GM18505 (cell line): ENCODE measurements around the gene ANKRD36.
"Not testable (repeated sequence)": the region's sequence is repeated elsewhere in the genome, so short reads cannot be mapped to it uniquely, and the experiment has no call there.

Source experiments
- ATAC-seq: cut with Tn5 transposase; IDR thresholded peaks from one replicate; pipeline ENCODE4 v1.9.1; 2021; ENCODE audit not compliant: unreplicated experiment
- POLR2A ChIP-seq: IDR thresholded peaks from 4 replicates; pipeline ENCODE4 v1.6.1; 2011; ENCODE audit warnings: borderline replicate concordance; ENCODE audit not compliant: insufficient read depth, insufficient read length; ENCODE audit errors: extremely low read depth

The ANKRD36 gene

DNA sequence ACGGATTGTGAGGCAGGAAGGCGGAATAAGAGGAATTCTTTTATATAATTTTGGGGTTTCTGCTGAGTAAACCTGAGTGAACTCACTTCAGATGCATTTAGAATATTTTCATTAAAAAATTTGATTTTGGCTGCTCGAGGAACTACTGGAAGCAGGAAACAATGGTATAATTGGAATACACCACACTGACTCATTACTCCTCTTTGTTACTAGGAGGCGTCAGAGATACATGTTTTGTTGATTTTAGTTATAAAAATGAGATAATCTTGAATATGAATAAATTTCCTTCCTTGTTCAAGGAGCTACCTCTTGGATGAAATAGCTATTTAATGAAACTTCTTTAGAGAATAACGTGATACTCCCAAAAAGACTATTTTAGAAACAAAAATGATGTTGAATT lies 97.4 kb downstream of the ANKRD36 start:
- no peak for TF ChIP-seq POLR2A
- ATAC-seq, result no peak

DNA sequence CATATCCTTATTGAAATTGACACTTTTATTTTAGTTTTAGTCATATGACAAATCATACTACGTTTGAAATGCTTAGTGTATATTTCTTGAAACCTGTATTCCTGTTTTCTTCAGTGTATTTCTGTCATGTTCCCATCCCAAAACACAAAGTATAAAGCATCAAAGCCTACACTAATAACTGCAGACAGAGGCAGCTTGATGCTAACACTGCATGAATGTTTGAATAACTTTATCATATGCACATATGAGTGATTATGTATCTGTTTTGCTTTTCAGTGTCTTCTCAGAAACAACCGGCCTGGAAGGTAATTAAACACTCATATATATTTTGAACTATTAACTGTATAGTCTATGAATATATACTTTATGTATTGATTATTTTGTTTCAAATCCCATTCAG lies 102.1 kb downstream of the ANKRD36 start:
- not testable (repeated sequence) for ATAC-seq

DNA sequence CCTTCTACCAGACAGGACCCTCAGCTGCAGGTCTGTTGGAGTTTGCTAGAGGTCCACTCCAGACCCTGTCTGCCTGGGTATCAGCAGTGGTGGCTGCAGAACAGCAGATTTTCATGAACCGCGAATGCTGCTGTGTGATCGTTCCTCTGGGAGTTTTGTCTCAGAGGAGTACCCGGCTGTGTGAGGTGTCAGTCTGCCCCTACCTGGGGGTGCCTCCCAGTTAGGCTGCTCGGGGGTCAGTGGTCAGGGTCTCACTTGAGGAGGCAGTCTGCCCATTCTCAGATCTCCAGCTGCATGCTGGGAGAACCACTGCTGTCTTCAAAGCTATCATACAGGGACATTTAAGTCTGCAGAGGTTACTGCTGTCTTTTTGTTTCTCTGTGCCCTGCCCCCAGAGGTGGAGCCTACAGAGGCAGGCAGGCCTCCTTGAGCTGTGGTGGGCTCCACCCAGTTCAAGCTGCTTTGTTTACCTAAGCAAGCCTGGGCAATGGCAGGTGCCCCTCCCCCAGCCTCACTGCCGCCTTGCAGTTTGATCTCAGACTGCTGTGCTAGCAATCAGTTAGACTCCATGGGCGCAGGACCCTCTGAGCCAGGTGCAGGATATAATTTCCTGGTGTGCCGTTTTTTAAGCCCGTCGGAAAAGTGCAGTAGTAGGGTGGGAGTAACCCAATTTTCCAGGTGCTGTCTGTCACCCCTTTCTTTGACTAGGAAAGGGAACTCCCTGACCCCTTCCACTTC lies 118.1 kb downstream of the ANKRD36 start:
- ATAC-seq, result not testable (repeated sequence)

DNA sequence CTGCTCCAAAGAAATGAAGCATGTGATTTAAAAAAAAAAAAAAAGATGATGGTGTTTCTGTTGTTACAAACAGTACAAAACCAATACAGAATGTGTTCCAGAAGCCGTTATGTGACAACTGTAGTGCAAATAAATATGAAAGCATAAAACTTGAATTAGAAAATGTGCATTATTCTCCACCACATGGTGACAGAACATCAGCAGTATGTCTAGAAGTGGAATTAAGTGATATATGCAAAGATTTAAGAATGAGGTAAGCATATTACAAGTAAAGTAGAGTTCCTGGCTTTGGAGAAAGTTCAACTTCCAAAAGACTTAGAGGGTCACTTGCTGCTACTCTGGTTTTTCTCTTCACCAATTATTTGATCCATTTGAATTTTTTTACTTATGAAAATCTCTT lies 120.0 kb downstream of the ANKRD36 start:
- ATAC-seq, result not testable (repeated sequence)

DNA sequence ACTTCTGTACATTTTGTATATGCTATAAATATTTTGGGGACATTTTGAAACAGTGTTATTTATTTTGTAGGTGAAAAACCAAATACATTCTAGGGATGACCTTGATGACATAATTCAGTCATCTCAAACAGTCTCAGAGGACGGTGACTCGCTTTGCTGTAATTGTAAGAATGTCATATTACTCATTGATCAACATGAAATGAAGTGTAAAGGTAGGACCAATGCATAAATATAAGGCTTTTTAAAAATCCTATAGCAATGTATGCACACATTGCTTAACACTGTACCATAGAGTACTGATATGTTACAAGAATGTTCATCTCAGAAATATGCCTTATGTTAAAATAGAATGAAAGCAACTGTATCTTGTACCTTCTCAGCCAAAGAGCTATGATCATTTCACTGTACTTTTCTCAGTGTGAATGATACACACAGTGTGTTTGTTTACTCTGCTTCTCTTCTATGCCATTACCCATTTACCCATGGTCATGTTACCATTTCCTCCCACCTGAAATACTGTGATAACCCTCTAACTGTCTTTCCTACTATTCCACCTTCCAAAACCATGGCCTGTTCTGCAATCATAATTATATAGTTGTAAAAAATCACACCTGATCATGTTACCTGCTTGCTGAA lies 120.8 kb downstream of the ANKRD36 start:
- not testable (repeated sequence) for ATAC-seq

DNA sequence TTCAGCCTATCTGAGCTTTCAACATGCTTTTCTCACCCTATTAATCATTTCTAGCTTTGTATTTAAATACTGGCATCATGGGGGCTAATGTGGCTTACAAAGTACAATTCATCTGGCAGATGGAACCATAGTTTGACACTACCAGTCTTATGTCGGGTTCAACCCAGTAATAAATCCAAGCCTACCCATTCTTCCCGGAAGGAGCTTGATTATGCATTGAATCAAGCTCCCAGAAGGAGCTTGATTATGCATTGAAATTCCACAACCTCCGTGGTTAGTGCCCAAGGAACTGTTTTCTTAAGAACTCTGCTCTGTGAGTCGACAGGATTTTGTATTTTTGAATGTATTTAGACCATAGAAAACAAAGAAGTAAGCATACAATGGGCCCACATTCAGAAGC lies 148.2 kb downstream of the ANKRD36 start:
- not testable (repeated sequence) for ATAC-seq

DNA sequence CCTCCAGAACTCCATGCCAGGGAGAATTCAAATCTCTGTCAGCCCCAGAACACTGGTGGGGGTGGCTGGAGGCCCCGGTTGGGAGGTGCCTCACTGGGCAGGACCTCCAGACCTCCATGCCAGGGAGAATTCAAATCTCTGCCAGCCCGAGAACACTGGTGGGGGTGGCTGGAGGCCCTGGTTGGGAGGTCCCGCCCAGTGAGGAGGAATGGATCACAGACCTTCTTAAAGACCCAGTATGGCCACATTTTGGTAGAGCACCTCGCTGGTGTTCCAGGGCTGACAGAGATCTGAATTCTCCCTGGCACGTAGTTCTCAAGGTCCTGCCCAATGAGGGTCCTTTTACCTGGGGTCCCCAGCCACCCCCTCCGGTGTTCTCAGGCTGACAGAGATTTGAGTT lies 153.5 kb downstream of the ANKRD36 start:
- not testable (repeated sequence) for ATAC-seq

DNA sequence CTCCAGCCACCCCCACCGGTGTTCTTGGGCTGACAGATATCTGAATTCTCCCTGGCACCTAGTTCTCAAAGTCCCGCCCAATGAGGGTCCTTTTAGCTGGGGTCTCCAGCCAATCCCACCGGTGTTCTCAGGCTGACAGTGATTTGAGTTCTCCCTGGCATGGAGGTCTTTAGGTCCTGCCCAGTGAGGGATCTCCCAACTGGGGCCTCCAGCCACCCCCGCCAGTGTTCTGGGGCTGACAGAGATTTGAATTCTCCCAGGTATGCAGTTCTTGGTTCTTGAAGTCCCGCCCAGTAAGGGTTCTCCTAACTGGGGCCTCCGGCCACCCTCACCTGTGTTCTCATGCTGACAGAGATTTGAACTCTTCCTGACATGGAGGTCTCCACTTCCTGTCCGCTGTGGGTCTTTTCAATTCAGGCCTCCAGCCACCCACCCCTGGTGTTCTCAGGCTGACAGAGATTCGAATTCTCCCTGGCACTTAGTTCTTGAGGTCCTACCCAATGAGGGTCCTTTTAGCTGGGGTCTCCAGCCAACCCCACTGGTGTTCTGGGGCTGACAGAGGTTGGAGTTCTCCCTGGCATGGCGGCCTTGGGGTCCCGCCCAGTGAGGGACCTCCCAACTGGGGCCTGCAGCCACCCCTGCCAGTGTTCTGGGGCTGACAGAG lies 154.6 kb downstream of the ANKRD36 start:
- ATAC-seq, result no peak
- no peak for TF ChIP-seq POLR2A

DNA sequence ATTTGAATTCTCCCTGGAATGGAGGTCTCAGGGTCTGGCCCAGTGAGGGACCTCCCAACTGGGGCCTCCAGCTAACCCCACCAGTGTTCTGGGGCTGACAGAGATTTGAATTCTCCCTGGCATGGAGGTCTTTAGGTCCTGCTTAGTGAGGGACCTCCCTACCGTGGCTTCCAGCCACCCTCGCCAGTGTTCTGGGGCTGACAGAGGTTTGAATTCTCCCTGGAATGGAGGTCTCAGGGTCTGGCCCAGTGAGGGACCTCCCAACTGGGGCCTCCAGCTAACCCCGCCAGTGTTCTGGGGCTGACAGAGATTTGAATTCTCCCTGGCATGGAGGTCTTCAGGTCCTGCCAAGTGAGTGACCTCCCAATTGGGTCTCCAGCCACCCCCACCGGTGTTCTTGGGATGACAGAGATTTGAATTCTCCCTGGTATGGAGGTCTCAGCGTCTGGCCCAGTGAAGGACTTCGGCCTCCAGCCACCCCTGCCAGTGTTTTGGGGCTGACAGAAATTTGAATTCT lies 155.2 kb downstream of the ANKRD36 start:
- ATAC-seq, result not testable (repeated sequence)

DNA sequence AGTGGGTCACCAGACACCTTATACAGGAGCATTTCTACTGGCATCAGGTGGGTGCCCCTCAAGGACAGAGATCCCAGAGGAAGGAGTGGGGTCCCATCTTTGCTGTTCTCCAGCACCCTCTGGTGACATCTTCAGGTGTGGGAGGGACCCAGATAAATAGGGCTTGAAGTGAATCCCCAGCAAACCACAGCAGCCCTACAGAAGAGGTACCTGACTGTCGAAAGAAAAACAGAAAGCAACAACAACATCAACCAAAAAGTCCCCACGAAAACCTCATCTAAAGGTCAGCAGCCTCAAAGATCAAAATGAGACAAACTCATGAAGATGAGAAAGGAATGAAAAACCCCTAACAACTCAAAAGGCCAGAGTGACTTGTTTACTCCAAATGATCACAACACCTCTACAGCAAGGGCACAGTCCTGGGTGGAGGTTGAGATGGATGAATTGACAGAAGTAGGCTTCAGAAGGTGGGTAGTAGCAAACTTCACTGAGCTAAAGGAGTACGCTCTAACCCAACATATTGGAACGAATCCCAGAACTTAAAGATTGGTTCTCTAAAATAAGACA lies 163.4 kb downstream of the ANKRD36 start:
- ATAC-seq, result not testable (repeated sequence)

DNA sequence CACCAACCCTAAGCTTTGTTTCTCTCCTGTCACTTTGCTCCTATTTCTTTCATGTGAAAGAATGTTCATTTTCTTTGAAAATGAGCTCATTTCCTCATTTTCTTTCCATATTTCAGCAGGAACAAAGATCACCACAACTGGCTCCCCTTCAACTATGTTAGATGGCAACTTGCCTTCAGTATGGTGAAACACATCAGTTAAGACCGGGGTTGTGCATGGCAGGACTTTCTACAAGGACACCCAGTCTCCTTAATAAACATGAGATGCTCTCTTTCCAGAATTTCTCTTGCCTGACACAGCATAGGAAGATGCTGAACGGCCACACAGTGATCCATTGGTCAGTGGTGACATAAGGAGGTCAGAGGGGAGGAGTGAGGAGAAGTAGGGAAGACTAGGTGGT lies 172.2 kb downstream of the ANKRD36 start:
- not testable (repeated sequence) for ATAC-seq

DNA sequence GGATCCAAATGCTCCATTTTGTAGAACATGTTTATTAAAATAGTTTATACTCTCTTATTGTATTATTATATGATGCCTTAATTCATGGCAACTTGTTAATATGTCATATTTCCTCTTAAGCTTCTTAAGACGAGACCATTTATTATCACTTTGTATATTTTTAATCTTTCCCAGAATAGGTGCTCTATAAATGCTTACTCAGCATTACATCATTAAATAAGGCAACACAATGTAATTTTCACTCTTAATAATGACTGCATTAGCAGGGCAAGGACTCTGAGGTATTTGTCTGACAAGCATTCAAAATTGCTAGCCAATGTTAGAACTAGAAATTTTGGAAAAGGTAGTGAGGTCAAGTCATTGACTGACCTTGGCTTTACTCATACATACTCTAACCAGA lies 180.7 kb downstream of the ANKRD36 start:
- ATAC-seq, result not testable (repeated sequence)
